ENCODE measurements around the gene NUP214. TPM values are rescaled to one million over a fixed set of nuclear protein-coding genes. Genes with fewer than 3 reads are reported as not detected.
A peak's percentile ranks its signal among the peaks of the same experiment; 100 is the strongest.

Gene NUP214
- total RNA-seq, 1 experiment from 2014 or later: 34.9 TPM

GRCh38 chr9:131094622-131095021 lies 30.8 kb upstream of the NUP214 start:
- H3K27me3 ChIP-seq (ENCODE audit: control insufficient read depth, insufficient read depth, low read length): no peaks in the 10 kb centered on the region
- no peak for TF ChIP-seq REST (IDR thresholded peaks at IDR 0.05; ENCODE audit: insufficient read depth in 1 of 2, low read depth in 2 of 2, low read length in 1 of 2)
- TF ChIP-seq POLR2AphosphoS5 (IDR thresholded peaks at IDR 0.05; ENCODE audit: low read depth, low read length): no peak
- no peak for TF ChIP-seq TCF7L2 (IDR thresholded peaks at IDR 0.05; ENCODE audit: low read depth, low read length)
- no peak for TF ChIP-seq CTCF (IDR thresholded peaks at IDR 0.05)
- no peak for TF ChIP-seq SIN3A (IDR thresholded peaks at IDR 0.05; ENCODE audit: borderline replicate concordance, insufficient read depth, low read depth, low read length)
- in situ Hi-C loops (cut with HindIII; ENCODE audit: low pct_unique_long_range_greater_than_20kb, low sequenced_read_pairs): no loop called here

GRCh38 chr9:131095666-131096268 lies 29.6 kb upstream of the NUP214 start:
- H3K4me3 ChIP-seq (ENCODE audit: low read depth in 2 of 2, low read length in 2 of 2): peak overlapping the region; percentile 48 to 52
- CTCF ChIA-PET: no interaction called here
- H3K27me3 ChIP-seq (ENCODE audit: control insufficient read depth, insufficient read depth, low read length): no peaks in the 10 kb centered on the region
- in situ Hi-C loops (cut with HindIII; ENCODE audit: low pct_unique_long_range_greater_than_20kb, low sequenced_read_pairs) (no loop called here), intact Hi-C loops (cut with micrococcal nuclease; ENCODE audit: unreplicated experiment) (no loop called here)
- DNase-seq (ENCODE audit: low read depth, low spot score): no peak
- peak; percentile 49 for ATAC-seq
- POLR2A ChIA-PET: no interaction called here
- H3K9me3 ChIP-seq (ENCODE audit: control insufficient read depth, insufficient read depth, low read depth, low read length): no peaks in the 10 kb centered on the region
- 0 out of 2 replicates have a peak, but pooled peaks cover 5% of the 10 kb centered on the region for H3K4me1 ChIP-seq (ENCODE audit: control insufficient read depth, insufficient read depth, low read length)
- no peak overlapping the region for H3K27ac ChIP-seq (ENCODE audit: low read length)
- no peak for TF ChIP-seq POLR2AphosphoS5 (IDR thresholded peaks at IDR 0.05; ENCODE audit: low read depth, low read length)
- TF ChIP-seq REST (IDR thresholded peaks at IDR 0.05; ENCODE audit: insufficient read depth in 1 of 2, low read depth in 2 of 2, low read length in 1 of 2): no peak
- TF ChIP-seq TCF7L2 (IDR thresholded peaks at IDR 0.05; ENCODE audit: low read depth, low read length): no peak
- no peak for TF ChIP-seq CTCF (IDR thresholded peaks at IDR 0.05)
- TF ChIP-seq SIN3A (IDR thresholded peaks at IDR 0.05; ENCODE audit: borderline replicate concordance, insufficient read depth, low read depth, low read length): no peak
- no TSS peak for BruUV-seq (replicated peaks)
- no peaks in the 10 kb centered on the region; the same call in 1 of the 2 replicates for H3K36me3 ChIP-seq (ENCODE audit: control insufficient read depth, insufficient read depth, low read length)

More at GRCh38 chr9:131094622-131095021, 30.8 kb upstream of the NUP214 start:
- H3K36me3 ChIP-seq (ENCODE audit: control insufficient read depth, insufficient read depth, low read length): no peaks in the 10 kb centered on the region; the same call in 1 of the 2 replicates
- H3K27ac ChIP-seq (ENCODE audit: low read length): no peak overlapping the region
- intact Hi-C loops (cut with micrococcal nuclease; ENCODE audit: unreplicated experiment): no loop called here
- 0 out of 2 replicates have a peak, but pooled peaks cover 5% of the 10 kb centered on the region for H3K4me1 ChIP-seq (ENCODE audit: control insufficient read depth, insufficient read depth, low read length)
- DNase-seq (ENCODE audit: low read depth, low spot score) (no peak), ATAC-seq (no peak)
- no TSS peak for BruUV-seq (replicated peaks)
- POLR2A ChIA-PET: no interaction called here
- H3K9me3 ChIP-seq (ENCODE audit: control insufficient read depth, insufficient read depth, low read depth, low read length): no peaks in the 10 kb centered on the region
- CTCF ChIA-PET: no interaction called here
- no peak overlapping the region for H3K4me3 ChIP-seq (ENCODE audit: low read depth in 2 of 2, low read length in 2 of 2)

Data from Panc1 (cell line).